Measurements from ENCODE around the gene ORAI3. TPM values are rescaled to one million over a fixed set of nuclear protein-coding genes. Genes with fewer than 3 reads are reported as not detected.

Gene ORAI3
- total and polyA plus RNA-seq, 2 of the 13 experiments (the other 11 are each of a cell fraction or from before 2014, with no cell fraction given), result 11.4 to 32.0 TPM

DNA sequence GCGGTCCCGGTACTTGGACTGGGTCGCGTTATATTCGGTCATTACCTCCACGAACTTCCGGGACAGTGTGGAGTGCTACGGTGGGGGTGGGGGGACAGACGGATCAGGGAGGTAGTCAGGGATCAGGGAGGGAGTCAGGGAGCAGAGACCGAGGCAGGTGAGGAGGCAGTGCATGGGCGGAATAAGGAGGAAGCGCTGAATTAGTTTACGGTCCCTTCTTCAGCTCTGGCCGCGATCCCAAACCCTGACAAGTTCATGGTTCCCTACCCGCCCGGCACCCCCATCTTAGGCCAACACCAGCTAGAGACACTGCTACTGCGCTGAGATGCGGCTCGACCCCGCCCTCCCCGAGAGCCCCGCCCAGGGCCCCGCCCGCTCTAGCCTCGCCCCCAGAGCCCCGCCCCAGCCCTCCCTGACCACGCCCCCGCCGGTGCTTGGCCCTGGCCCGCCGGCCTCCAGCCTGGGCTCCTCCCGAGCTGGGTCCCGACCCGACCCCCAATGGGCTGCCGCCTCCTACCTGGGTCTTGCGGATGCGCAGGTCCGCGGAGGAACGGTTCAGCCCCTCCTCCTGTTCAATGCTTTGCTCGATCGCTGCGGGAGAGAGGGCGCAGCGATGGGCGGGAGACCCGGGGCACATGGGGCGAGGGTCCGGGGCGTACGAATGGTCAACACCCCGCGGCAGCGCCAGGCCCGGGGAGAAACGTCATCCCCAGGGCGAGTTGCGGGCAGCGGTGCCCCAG, 48.3 kb downstream of the ORAI3 start (continued):
- TF ChIP-seq ZNF646 (CRISPR knock-in tag; IDR thresholded peaks at IDR 0.05), result no peak
- 0 out of 2 replicates have a peak, but pooled peaks have one; percentile 42 for TF ChIP-seq ZSCAN29 (CRISPR knock-in tag; conservative IDR thresholded peaks at IDR 0.05)
- TF ChIP-seq ZNF562 (CRISPR knock-in tag; IDR thresholded peaks at IDR 0.05; ENCODE audit: borderline replicate concordance), result no peak
- no peak for TF ChIP-seq MLLT10 (CRISPR knock-in tag; IDR thresholded peaks at IDR 0.05)
- TF ChIP-seq CREB1 (IDR thresholded peaks at IDR 0.05), result no peak
- no peak for TF ChIP-seq CREB1 (CRISPR knock-in tag; IDR thresholded peaks at IDR 0.05)
- no peak; the same call in 1 of the 2 replicates for TF ChIP-seq IRX3 (CRISPR knock-in tag; IDR thresholded peaks at IDR 0.05; ENCODE audit: borderline replicate concordance, low read depth)
- TF ChIP-seq THAP11 (CRISPR knock-in tag; IDR thresholded peaks at IDR 0.05), result peak; percentile 30
- TF ChIP-seq GLI4 (CRISPR knock-in tag; IDR thresholded peaks at IDR 0.05; ENCODE audit: borderline replicate concordance), result no peak; the same call in 1 of the 2 replicates
- TF ChIP-seq JARID2 (CRISPR knock-in tag; IDR thresholded peaks at IDR 0.05; ENCODE audit: insufficient replicate concordance), result peak; percentile 88
- TF ChIP-seq, protein P1, sequence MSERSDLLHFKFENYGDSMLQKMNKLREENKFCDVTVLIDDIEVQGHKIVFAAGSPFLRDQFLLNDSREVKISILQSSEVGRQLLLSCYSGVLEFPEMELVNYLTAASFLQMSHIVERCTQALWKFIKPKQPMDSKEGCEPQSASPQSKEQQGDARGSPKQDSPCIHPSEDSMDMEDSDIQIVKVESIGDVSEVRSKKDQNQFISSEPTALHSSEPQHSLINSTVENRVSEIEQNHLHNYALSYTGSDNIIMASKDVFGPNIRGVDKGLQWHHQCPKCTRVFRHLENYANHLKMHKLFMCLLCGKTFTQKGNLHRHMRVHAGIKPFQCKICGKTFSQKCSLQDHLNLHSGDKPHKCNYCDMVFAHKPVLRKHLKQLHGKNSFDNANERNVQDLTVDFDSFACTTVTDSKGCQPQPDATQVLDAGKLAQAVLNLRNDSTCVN (CRISPR knock-in tag; IDR thresholded peaks at IDR 0.05; ENCODE audit: borderline replicate concordance), result 0 out of 2 replicates have a peak, but pooled peaks have one; percentile 12
- TF ChIP-seq ZBTB21 (CRISPR knock-in tag; IDR thresholded peaks at IDR 0.05), result peak; percentile 63
- peak; percentile 60; the same call in 1 of the 2 replicates for TF ChIP-seq HOXA5 (CRISPR knock-in tag; IDR thresholded peaks at IDR 0.05)
- TF ChIP-seq ZFP36 (IDR thresholded peaks at IDR 0.05; ENCODE audit: borderline replicate concordance, low read depth, low read length, partially characterized antibody), result no peak
- peak; percentile 50 for TF ChIP-seq ZNF333 (CRISPR knock-in tag; IDR thresholded peaks at IDR 0.05; ENCODE audit: borderline replicate concordance)
- TF ChIP-seq, protein P2, sequence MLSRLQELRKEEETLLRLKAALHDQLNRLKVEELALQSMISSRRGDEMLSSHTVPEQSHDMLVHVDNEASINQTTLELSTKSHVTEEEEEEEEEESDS (CRISPR knock-in tag; IDR thresholded peaks at IDR 0.05; ENCODE audit: borderline replicate concordance), result no peak
- TF ChIP-seq STAT5B (CRISPR knock-in tag; IDR thresholded peaks at IDR 0.05), result peak; percentile 59; the same call in 1 of the 2 replicates
- no peak for TF ChIP-seq MTF2 (CRISPR knock-in tag; IDR thresholded peaks at IDR 0.05; ENCODE audit: borderline replicate concordance)
- no peak for TF ChIP-seq ZNF3 (CRISPR knock-in tag; IDR thresholded peaks at IDR 0.05)
- TF ChIP-seq POLR2AphosphoS2 (IDR thresholded peaks at IDR 0.05; ENCODE audit: low read depth, low read length), result no peak
- TF ChIP-seq HDAC6 (IDR thresholded peaks at IDR 0.05; ENCODE audit: low read depth, low read length), result no peak
